HG03280 (cell line): ENCODE results near the gene RAD51B.

ENCODE experiments used
- ATAC-seq: cut with Tn5 transposase; IDR thresholded peaks from one replicate; pipeline ENCODE4 v1.9.1; 2021; ENCODE audit warnings: mild to moderate bottlenecking, moderate library complexity; ENCODE audit not compliant: unreplicated experiment

The RAD51B gene

GRCh38 chr14:68682166-68683103 lies 862.9 kb downstream of the RAD51B start:
- ATAC-seq: no peak

- no peak for ATAC-seq
Measured at GRCh38 chr14:68683326-68683725, 863.7 kb downstream of the RAD51B start.

- no peak for ATAC-seq
Measured at GRCh38 chr14:68684466-68685418, 865.2 kb downstream of the RAD51B start.

- ATAC-seq: peak; percentile 80
Measured at GRCh38 chr14:68685419-68686204, 866.0 kb downstream of the RAD51B start.

- ATAC-seq: no peak
Measured at GRCh38 chr14:68686205-68686465, 866.6 kb downstream of the RAD51B start.

GRCh38 chr14:68686724-68687123 lies 867.1 kb downstream of the RAD51B start:
- no peak for ATAC-seq

GRCh38 chr14:68687746-68688145 lies 868.2 kb downstream of the RAD51B start:
- ATAC-seq: no peak

GRCh38 chr14:68688872-68689371 lies 869.3 kb downstream of the RAD51B start:
- no peak for ATAC-seq

GRCh38 chr14:68689511-68689910 lies 869.9 kb downstream of the RAD51B start:
- no peak for ATAC-seq

- ATAC-seq: no peak
Measured at GRCh38 chr14:68690089-68690958, 870.7 kb downstream of the RAD51B start.

GRCh38 chr14:68691031-68691791 lies 871.6 kb downstream of the RAD51B start:
- ATAC-seq: no peak

GRCh38 chr14:68691792-68692118 lies 872.2 kb downstream of the RAD51B start:
- no peak for ATAC-seq

- no peak for ATAC-seq
Measured at GRCh38 chr14:68692216-68692615, 872.6 kb downstream of the RAD51B start.

- ATAC-seq: no peak
Measured at GRCh38 chr14:68692916-68693771, 873.6 kb downstream of the RAD51B start.

GRCh38 chr14:68693926-68694325 lies 874.3 kb downstream of the RAD51B start:
- ATAC-seq: no peak

- peak; percentile 10 for ATAC-seq
Measured at GRCh38 chr14:68694516-68695235, 875.1 kb downstream of the RAD51B start.

GRCh38 chr14:68695326-68695768 lies 875.8 kb downstream of the RAD51B start:
- ATAC-seq: peak; percentile 78

- peak; percentile 7 for ATAC-seq
Measured at GRCh38 chr14:68695856-68696255, 876.3 kb downstream of the RAD51B start.
